ENCODE data around the gene CORO2B. TPM values are rescaled to one million over a fixed set of nuclear protein-coding genes. Genes with fewer than 3 reads are reported as not detected.

CORO2B gene
- total and polyA plus RNA-seq, 8 donors: 0.56 to 7.7 (median 1.7) TPM

GRCh38 chr15:68667800-68668625 lies 89.2 kb downstream of the CORO2B start:
- intact Hi-C loops (cut with DNase I): no loop called here
- Histone ChIP-seq H3K4me1 (no peaks in the 10 kb centered on the region), H3K9me3 (no peaks in the 10 kb centered on the region), H3K27me3 (no peaks in the 10 kb centered on the region), H3K36me3 (no peaks in the 10 kb centered on the region), H3K27ac (no peak overlapping the region), H3K4me3 (no peak overlapping the region)
- WGBS, 2 donors: 77 to 85% methylated on average over 18 of the region's 18 CpGs
- TF ChIP-seq CTCF (IDR thresholded peaks at IDR 0.05): no peak
- ATAC-seq (no peak), DNase-seq (no peak), FAIRE-seq (no peak)

- Histone ChIP-seq H3K4me1 (no peaks in the 10 kb centered on the region), H3K4me3 (no peak overlapping the region), H3K27me3 (no peaks in the 10 kb centered on the region), H3K27ac (no peak overlapping the region), H3K9me3 (no peaks in the 10 kb centered on the region), H3K36me3 (no peaks in the 10 kb centered on the region)
- 67 to 70% methylated on average over 11 of the region's 11 CpGs for WGBS, 2 donors
- DNase-seq (no peak), ATAC-seq (no peak), FAIRE-seq (no peak)
- no peak for TF ChIP-seq CTCF (IDR thresholded peaks at IDR 0.05)
- intact Hi-C loops (cut with DNase I): no loop called here
Observed at GRCh38 chr15:68668926-68669600, 90.3 kb downstream of the CORO2B start.

GRCh38 chr15:68672251-68672650 lies 93.5 kb downstream of the CORO2B start:
- Histone ChIP-seq H3K4me3 (no peak overlapping the region), H3K27ac (no peak overlapping the region), H3K27me3 (no peaks in the 10 kb centered on the region), H3K9me3 (no peaks in the 10 kb centered on the region), H3K36me3 (no peaks in the 10 kb centered on the region), H3K4me1 (no peaks in the 10 kb centered on the region)
- DNase-seq (no peak), ATAC-seq (no peak), FAIRE-seq (no peak)
- 33 to 43% methylated on average over 4 of the region's 4 CpGs for WGBS, 2 donors
- TF ChIP-seq CTCF (IDR thresholded peaks at IDR 0.05): no peak
- intact Hi-C loops (cut with DNase I): loop anchor here in 2 of 3 donors (5.0 kb wide), 2 partner anchors 115 to 120 kb away; no protein-coding TSS in a partner anchor

- WGBS, 2 donors: 47 to 50% methylated on average over 4 of the region's 4 CpGs
- no peak for TF ChIP-seq CTCF (IDR thresholded peaks at IDR 0.05)
- H3K27ac ChIP-seq: no peak overlapping the region
- no peaks in the 10 kb centered on the region for H3K4me1 ChIP-seq
- H3K9me3 ChIP-seq: no peaks in the 10 kb centered on the region
- no peak overlapping the region for H3K4me3 ChIP-seq
- no peaks in the 10 kb centered on the region for H3K27me3 ChIP-seq
- ATAC-seq: peak in 1 of 4 donors; percentile 29
- no peak for FAIRE-seq
- no peak for DNase-seq
- intact Hi-C loops (cut with DNase I): loop anchor here in 2 of 3 donors (5.0 kb wide), 2 partner anchors 115 to 120 kb away; no protein-coding TSS in a partner anchor
- no peaks in the 10 kb centered on the region for H3K36me3 ChIP-seq
Observed at GRCh38 chr15:68672781-68673205, 94.0 kb downstream of the CORO2B start.

Measured in pancreas (tissue), 10 donors.